NCI-H2196 (cell line): Measurements from ENCODE around the gene MARK3.
A peak's percentile ranks its signal among the peaks of the same experiment; 100 is the strongest.
"Not testable (repeated sequence)": the region's sequence is repeated elsewhere in the genome, so short reads cannot be mapped to it uniquely, and the experiment has no call there.

Experiments
- DNase-seq: peaks from one replicate; lab custom pipeline; 2025; ENCODE audit not compliant: unreplicated experiment; lab: John Stamatoyannopoulos, UW

MARK3 gene

GRCh38 chr14:103522649-103523574 lies 137.7 kb downstream of the MARK3 start, which contains the start of gene CKB:
Gene CKB (minus strand): TSS chr14:103522830. CDS start chr14:103522493, 337 bp downstream.
- peak; percentile 65 for DNase-seq

- no peak for DNase-seq
Observed at GRCh38 chr14:103523575-103523954, 138.3 kb downstream of the MARK3 start.

GRCh38 chr14:103524002-103524935 lies 139.1 kb downstream of the MARK3 start:
- no peak for DNase-seq

- DNase-seq, result not testable (repeated sequence)
Observed at GRCh38 chr14:103525430-103526246, 140.4 kb downstream of the MARK3 start.

- no peak for DNase-seq
Observed at GRCh38 chr14:103526247-103526913, 141.2 kb downstream of the MARK3 start.

- DNase-seq, result no peak
Observed at GRCh38 chr14:103526914-103527248, 141.7 kb downstream of the MARK3 start.

- no peak for DNase-seq
Observed at GRCh38 chr14:103527408-103528145, 142.4 kb downstream of the MARK3 start.

- no peak for DNase-seq
Observed at GRCh38 chr14:103528146-103528586, 143.0 kb downstream of the MARK3 start.

- DNase-seq, result peak; percentile 75
Observed at GRCh38 chr14:103528587-103529382, 143.6 kb downstream of the MARK3 start, which contains the start of gene TRMT61A. Gene TRMT61A (plus strand): TSS chr14:103529196. CDS start chr14:103529979, 783 bp downstream.

GRCh38 chr14:103529383-103530365 lies 144.5 kb downstream of the MARK3 start:
- no peak for DNase-seq

- DNase-seq, result no peak
Observed at GRCh38 chr14:103530390-103530789, 145.2 kb downstream of the MARK3 start.

GRCh38 chr14:103530831-103531230 lies 145.6 kb downstream of the MARK3 start:
- DNase-seq, result no peak

GRCh38 chr14:103531421-103532215 lies 146.4 kb downstream of the MARK3 start:
- no peak for DNase-seq

GRCh38 chr14:103532216-103533136 lies 147.3 kb downstream of the MARK3 start:
- DNase-seq, result no peak

GRCh38 chr14:103533137-103533998 lies 148.2 kb downstream of the MARK3 start:
- DNase-seq, result no peak
